Measurements from ENCODE around the gene MT1H.
A peak's percentile ranks its signal among the peaks of the same experiment; 100 is the strongest.

Gene MT1H

GRCh38 chr16:56682703-56683397 lies 13.2 kb downstream of the MT1H start:
- DNase-seq: peak in 1 of 58 donors; percentile 18

- peak in 2 of 58 donors; percentile 12 to 21 for DNase-seq
Measured at GRCh38 chr16:56683424-56684172, 14.0 kb downstream of the MT1H start.

GRCh38 chr16:56684256-56684925 lies 14.8 kb downstream of the MT1H start:
- DNase-seq: peak in 7 of 58 donors; percentile 12 to 56 (median 36)

GRCh38 chr16:56684926-56685590 lies 15.4 kb downstream of the MT1H start:
- peak in 3 of 58 donors; percentile 31 to 68 (median 56) for DNase-seq

- no peak for DNase-seq
Measured at GRCh38 chr16:56686758-56687157, 17.1 kb downstream of the MT1H start.

GRCh38 chr16:56688762-56689161 lies 19.1 kb downstream of the MT1H start:
- no peak for DNase-seq

- no peak for DNase-seq
Measured at GRCh38 chr16:56689171-56689570, 19.6 kb downstream of the MT1H start.

- no peak for DNase-seq
Measured at GRCh38 chr16:56690420-56691122, 21.0 kb downstream of the MT1H start.

- DNase-seq: no peak
Measured at GRCh38 chr16:56691885-56692284, 22.3 kb downstream of the MT1H start.

- no peak for DNase-seq
Measured at GRCh38 chr16:56695246-56695645, 25.6 kb downstream of the MT1H start.

- no peak for DNase-seq
Measured at GRCh38 chr16:56697456-56698155, 28.0 kb downstream of the MT1H start.

GRCh38 chr16:56700195-56700594 lies 30.6 kb downstream of the MT1H start:
- DNase-seq: no peak

GRCh38 chr16:56700631-56701030 lies 31.0 kb downstream of the MT1H start:
- no peak for DNase-seq

- DNase-seq: no peak
Measured at GRCh38 chr16:56701534-56701933, 31.9 kb downstream of the MT1H start.

GRCh38 chr16:56702836-56703235 lies 33.2 kb downstream of the MT1H start:
- DNase-seq: no peak

GRCh38 chr16:56708525-56709442 lies 39.2 kb downstream of the MT1H start:
- no peak for DNase-seq

GRCh38 chr16:56709443-56710040 lies 39.9 kb downstream of the MT1H start:
- DNase-seq: no peak

- no peak for DNase-seq
Measured at GRCh38 chr16:56710181-56710737, 40.6 kb downstream of the MT1H start.
